DMS79 (cell line): ENCODE measurements around the gene DOK1.

Source experiments
- DNase-seq: peaks from one replicate; lab custom pipeline; 2025; lab: John Stamatoyannopoulos, UW

Gene DOK1

GRCh38 chr2:74525717-74526648 is 28.5 kb upstream of the DOK1 start, which contains the start of gene DQX1:
Gene DQX1, minus strand, starts transcription at chr2:74526231. Its CDS starts 502 bp downstream, at chr2:74525729.
- no peak for DNase-seq

- no peak for DNase-seq
These were observed 27.8 kb upstream of the DOK1 start for GRCh38 chr2:74526649-74527230.

- no peak for DNase-seq
These were observed 26.8 kb upstream of the DOK1 start for GRCh38 chr2:74527741-74528140.

GRCh38 chr2:74528600-74529356 is 25.7 kb upstream of the DOK1 start:
- DNase-seq, result no peak

- DNase-seq, result peak; percentile 97
These were observed 24.9 kb upstream of the DOK1 start, which contains the start of the genes AUP1 and HTRA2 for GRCh38 chr2:74529357-74530238. Gene AUP1, minus strand, starts transcription at chr2:74529706. Its CDS starts 77 bp downstream, at chr2:74529629. Gene HTRA2, plus strand, starts transcription at chr2:74529933. Its CDS starts 74 bp downstream, at chr2:74530007.

- DNase-seq, result no peak
These were observed 24.0 kb upstream of the DOK1 start for GRCh38 chr2:74530239-74531187.

GRCh38 chr2:74531666-74532065 is 22.9 kb upstream of the DOK1 start:
- DNase-seq, result no peak

GRCh38 chr2:74532222-74532621 is 22.3 kb upstream of the DOK1 start:
- no peak for DNase-seq

- no peak for DNase-seq
These were observed 21.1 kb upstream of the DOK1 start for GRCh38 chr2:74533464-74533863.

- no peak for DNase-seq
These were observed 20.1 kb upstream of the DOK1 start for GRCh38 chr2:74534411-74534810.

- DNase-seq, result no peak
These were observed 19.0 kb upstream of the DOK1 start for GRCh38 chr2:74535440-74535965.

- DNase-seq, result no peak
These were observed 18.2 kb upstream of the DOK1 start for GRCh38 chr2:74536166-74536950.

- DNase-seq, result no peak
These were observed 17.4 kb upstream of the DOK1 start for GRCh38 chr2:74537140-74537539.

- no peak for DNase-seq
These were observed 15.6 kb upstream of the DOK1 start for GRCh38 chr2:74538881-74539339.

- no peak for DNase-seq
These were observed 14.2 kb upstream of the DOK1 start for GRCh38 chr2:74540291-74540690.

GRCh38 chr2:74542978-74543377 is 11.5 kb upstream of the DOK1 start:
- DNase-seq, result no peak

- peak; percentile 26 for DNase-seq
These were observed 9.9 kb upstream of the DOK1 start for GRCh38 chr2:74544634-74545033.

- no peak for DNase-seq
These were observed 8.5 kb upstream of the DOK1 start for GRCh38 chr2:74546004-74546403.

- DNase-seq, result peak; percentile 23
These were observed 6.1 kb upstream of the DOK1 start for GRCh38 chr2:74548285-74548899.
